ENCODE results near the gene COX6B1.

COX6B1 gene

GRCh38 chr19:35666251-35666913 lies 18.3 kb downstream of the COX6B1 start, which contains the start of gene UPK1A:
Gene UPK1A, plus strand, starts transcription at chr19:35666517. Its CDS starts 296 bp downstream, at chr19:35666813.
- TF ChIP-seq CTCF (conservative IDR thresholded peaks at IDR 0.05; ENCODE audit: low read depth, low read length) = no peak
- no peak within 1 kb of the TSS for H3K4me3 ChIP-seq (ENCODE audit: low read length)
- DNase-seq (ENCODE audit: low read depth) = no peak

GRCh38 chr19:35669566-35669965 lies 21.4 kb downstream of the COX6B1 start:
- no peak for DNase-seq (ENCODE audit: low read depth)
- no peak for TF ChIP-seq CTCF (conservative IDR thresholded peaks at IDR 0.05; ENCODE audit: low read depth, low read length)
- H3K4me3 ChIP-seq (ENCODE audit: low read length) = no peak overlapping the region

- H3K4me3 ChIP-seq (ENCODE audit: low read length) = no peak overlapping the region
- DNase-seq (ENCODE audit: low read depth) = no peak
- no peak for TF ChIP-seq CTCF (conservative IDR thresholded peaks at IDR 0.05; ENCODE audit: low read depth, low read length)
Measured at GRCh38 chr19:35669974-35670373, 21.9 kb downstream of the COX6B1 start.

GRCh38 chr19:35670686-35671085 lies 22.6 kb downstream of the COX6B1 start:
- no peak overlapping the region for H3K4me3 ChIP-seq (ENCODE audit: low read length)
- TF ChIP-seq CTCF (conservative IDR thresholded peaks at IDR 0.05; ENCODE audit: low read depth, low read length) = no peak
- no peak for DNase-seq (ENCODE audit: low read depth)

- TF ChIP-seq CTCF (conservative IDR thresholded peaks at IDR 0.05; ENCODE audit: low read depth, low read length) = no peak
- no peak overlapping the region for H3K4me3 ChIP-seq (ENCODE audit: low read length)
- no peak for DNase-seq (ENCODE audit: low read depth)
Measured at GRCh38 chr19:35671818-35672217, 23.7 kb downstream of the COX6B1 start.

GRCh38 chr19:35673121-35673804 lies 25.1 kb downstream of the COX6B1 start:
- H3K4me3 ChIP-seq (ENCODE audit: low read length) = peak overlapping the region; percentile 33
- DNase-seq (ENCODE audit: low read depth) = no peak
- TF ChIP-seq CTCF (conservative IDR thresholded peaks at IDR 0.05; ENCODE audit: low read depth, low read length) = no peak

Measured in retinal pigment epithelial cell (primary cell).